GM21717 (cell line): ENCODE measurements around the gene LAYN.

ENCODE experiments used
- ATAC-seq: cut with Tn5 transposase; IDR thresholded peaks from one replicate; pipeline ENCODE4 v1.9.1; 2021; ENCODE audit warnings: mild to moderate bottlenecking, moderate library complexity; ENCODE audit not compliant: unreplicated experiment

The LAYN gene, protein sequence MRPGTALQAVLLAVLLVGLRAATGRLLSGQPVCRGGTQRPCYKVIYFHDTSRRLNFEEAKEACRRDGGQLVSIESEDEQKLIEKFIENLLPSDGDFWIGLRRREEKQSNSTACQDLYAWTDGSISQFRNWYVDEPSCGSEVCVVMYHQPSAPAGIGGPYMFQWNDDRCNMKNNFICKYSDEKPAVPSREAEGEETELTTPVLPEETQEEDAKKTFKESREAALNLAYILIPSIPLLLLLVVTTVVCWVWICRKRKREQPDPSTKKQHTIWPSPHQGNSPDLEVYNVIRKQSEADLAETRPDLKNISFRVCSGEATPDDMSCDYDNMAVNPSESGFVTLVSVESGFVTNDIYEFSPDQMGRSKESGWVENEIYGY

DNA sequence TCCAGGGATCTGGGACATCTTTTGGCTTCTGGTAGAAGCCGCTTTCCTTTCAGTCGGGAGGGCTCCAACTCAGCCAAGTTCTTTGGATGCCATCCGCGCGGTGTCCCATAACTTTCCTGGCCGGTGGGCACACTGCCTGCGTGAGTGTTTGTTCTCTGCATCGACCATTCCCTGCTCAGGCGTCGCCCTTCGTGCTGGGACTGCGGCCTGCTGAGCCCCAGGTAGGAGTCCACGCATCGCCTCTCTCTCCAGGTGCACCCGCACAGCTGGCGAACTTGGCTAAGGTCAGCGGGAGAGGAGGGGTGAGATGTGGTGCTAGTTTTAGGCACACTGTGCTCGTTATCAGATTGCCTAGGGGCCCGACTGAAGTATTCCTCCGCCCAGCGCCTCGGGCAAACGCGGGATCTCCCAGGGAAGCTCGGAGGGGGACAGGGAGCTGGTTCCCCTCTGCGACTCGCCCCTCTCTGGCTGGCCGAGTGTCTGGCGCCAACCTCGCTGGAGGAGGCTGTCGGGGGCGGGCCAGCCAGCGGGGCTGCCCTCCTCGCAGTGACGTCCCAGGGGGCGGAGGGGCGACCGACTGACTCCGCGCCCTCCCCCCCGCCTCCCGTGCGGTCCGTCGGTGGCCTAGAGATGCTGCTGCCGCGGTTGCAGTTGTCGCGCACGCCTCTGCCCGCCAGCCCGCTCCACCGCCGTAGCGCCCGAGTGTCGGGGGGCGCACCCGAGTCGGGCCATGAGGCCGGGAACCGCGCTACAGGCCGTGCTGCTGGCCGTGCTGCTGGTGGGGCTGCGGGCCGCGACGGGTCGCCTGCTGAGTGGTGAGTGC lies at the start of gene LAYN:
LAYN (plus strand) TSS at position 607 of the 823 bp plus-strand sequence; CDS start at position 731, 124 bp downstream.
- no peak for ATAC-seq

GRCh38 chr11:111494040-111494439 lies 46.5 kb upstream of the LAYN start:
- no peak for ATAC-seq

DNA sequence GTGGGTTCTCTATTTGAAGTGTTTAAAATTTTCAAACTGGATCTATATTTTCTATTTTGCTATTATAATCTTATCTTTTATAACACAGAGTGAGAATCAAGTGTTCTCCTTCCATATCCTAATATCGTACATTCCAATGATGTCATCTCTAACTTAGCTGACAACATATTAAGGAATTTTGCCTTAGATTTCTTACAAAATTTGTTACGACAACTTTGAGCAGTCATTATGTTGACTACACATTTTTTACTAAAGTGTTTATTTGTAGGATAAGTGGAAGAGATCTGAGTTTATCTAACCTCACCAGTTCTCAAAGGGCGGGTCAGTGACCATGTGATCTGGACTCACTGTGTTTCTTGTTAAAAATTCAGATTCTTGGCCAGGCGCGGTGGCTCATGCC lies 41.0 kb upstream of the LAYN start:
- no peak for ATAC-seq

DNA sequence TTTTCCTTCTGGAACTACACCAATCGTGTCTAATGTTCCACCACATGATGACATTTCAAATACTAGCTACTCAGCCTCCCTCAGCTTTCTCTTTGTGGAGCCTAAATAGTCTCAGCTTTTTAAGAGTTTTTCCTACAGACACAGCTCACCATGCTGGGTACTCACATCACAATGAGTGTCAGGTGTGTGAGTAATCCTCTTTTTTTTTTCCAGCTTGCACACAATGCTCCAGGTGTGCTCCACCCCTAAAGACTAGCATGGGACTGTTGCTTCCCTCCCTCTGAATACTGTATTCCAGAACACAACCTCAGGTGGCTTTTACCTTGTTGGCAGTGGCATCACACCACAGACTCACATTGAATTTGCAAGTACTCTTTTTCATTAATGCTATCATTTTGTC lies 40.0 kb upstream of the LAYN start:
- no peak for ATAC-seq

- no peak for ATAC-seq
Observed at GRCh38 chr11:111502611-111503010, 37.9 kb upstream of the LAYN start.

DNA sequence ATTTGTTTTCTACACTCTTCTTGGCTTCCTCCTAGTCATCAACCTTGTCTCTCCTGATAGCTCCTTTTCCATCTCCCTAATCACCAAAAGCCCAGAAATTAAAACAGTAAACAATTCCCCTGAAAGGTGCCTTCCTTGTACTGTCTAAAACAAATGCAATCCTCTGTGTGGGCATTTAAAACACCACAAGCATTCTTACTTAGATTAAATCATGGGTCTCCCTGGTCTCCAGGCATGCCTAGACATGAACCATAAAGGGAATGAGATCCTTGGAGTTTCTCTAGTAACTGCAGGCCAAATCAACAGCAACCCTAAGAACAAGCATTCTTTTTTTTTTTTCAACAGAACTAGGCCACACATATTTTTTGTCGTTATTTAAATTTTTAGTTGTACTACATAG lies 30.2 kb upstream of the LAYN start:
- no peak for ATAC-seq

DNA sequence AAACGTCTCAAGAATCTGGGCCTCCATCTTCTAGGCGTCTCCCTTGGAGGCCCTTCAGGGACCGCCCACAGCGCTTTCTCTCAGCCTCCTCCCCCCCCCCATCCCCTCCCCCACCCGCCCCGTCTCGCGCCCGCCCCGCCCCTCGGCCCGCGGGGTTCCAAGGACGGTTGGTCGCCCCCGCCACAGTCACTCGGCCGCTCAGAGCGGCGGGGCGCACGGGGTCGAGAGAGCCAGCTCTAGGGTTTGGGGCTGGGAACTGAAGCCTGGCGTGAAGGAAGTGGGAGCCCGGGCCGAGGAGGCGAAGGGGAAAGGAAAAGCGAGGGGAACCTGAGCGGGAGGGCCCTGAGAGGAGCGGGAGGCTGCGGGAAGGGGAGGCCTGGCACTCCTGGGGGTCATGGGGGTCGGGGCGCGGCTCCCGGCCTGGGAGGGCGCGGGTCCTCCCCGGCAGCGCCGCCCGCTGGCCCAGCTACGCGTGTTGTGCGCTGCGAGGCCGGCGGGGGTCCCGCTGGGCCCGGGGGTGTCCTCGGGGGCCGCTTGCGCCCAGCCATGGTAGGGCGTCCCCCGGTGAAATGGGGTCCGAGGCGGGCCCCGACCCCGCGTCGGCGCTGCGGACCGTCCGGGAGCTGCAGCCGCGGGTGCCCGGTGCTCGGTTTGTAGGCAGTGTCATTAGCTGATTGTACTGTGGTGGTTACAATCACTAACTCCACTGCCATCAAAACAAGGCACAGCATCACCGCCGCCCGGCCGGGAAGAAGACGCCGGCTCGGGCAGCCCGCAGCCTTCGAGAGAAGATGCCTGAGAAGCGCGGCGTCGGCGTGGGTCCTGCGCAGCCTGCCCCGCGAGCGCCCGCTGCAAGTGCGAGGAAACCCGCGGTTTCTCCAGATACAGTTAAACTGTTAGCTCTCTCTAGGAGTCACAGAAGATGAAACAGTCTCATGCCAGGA lies 28.0 kb upstream of the LAYN start, which contains the start of gene BTG4:
BTG4 (minus strand) TSS at position 91 of the 944 bp plus-strand sequence. CDS start 13,610 bp downstream, outside the sequence.
- ATAC-seq: no peak

- no peak for ATAC-seq
Observed at GRCh38 chr11:111513240-111513605, 27.3 kb upstream of the LAYN start.

GRCh38 chr11:111514216-111515031 lies 26.1 kb upstream of the LAYN start, which contains the start of gene HOATZ:
Gene HOATZ, plus strand, starts transcription at chr11:111514778. Its CDS starts 7 bp downstream, at chr11:111514785.
- ATAC-seq: no peak

GRCh38 chr11:111515591-111515990 lies 24.9 kb upstream of the LAYN start:
- no peak for ATAC-seq

- ATAC-seq: no peak
Observed at GRCh38 chr11:111518668-111519067, 21.9 kb upstream of the LAYN start.

- no peak for ATAC-seq
Observed at GRCh38 chr11:111520560-111520959, 20.0 kb upstream of the LAYN start.

GRCh38 chr11:111521135-111521534 lies 19.4 kb upstream of the LAYN start:
- no peak for ATAC-seq

DNA sequence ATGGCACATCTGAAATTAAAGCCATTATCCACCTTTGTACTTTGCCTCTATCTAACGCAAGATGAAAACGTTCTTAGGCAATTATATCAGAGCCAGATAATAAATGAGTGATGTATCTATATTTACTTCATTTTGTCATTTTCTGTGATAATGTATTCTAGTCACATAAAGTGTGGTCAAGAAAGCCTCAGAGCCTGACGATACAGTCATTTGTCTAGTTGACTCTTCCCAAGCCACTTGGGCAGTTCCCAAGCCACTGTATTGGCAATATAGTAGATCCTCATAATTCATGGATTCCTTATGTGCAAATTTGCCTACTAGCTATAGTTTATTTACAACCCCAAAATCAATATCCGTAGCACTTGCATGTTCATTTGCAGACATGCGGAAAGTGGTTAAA lies 18.1 kb upstream of the LAYN start:
- no peak for ATAC-seq

GRCh38 chr11:111523343-111523742 lies 17.2 kb upstream of the LAYN start:
- no peak for ATAC-seq

DNA sequence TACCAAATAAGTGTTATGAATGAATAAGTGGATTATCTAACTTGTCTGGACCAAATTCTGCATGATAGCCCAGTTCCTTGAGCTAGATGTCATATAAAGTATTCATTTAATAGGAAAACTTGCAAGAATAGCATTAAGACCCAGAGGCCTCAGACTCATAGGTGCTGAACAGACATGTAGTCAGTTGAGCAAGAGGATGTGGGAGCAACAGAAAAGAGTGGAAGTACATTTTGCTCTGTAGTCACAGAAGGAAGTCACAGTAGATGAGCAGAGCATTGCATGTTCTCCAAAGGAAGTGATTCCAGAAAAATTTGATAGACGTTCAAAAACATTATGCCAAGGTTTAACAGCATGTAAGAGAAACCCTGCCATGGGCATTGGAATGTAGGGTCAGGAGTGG lies 16.5 kb upstream of the LAYN start:
- ATAC-seq: no peak

- no peak for ATAC-seq
Observed at GRCh38 chr11:111525456-111525855, 15.1 kb upstream of the LAYN start.

DNA sequence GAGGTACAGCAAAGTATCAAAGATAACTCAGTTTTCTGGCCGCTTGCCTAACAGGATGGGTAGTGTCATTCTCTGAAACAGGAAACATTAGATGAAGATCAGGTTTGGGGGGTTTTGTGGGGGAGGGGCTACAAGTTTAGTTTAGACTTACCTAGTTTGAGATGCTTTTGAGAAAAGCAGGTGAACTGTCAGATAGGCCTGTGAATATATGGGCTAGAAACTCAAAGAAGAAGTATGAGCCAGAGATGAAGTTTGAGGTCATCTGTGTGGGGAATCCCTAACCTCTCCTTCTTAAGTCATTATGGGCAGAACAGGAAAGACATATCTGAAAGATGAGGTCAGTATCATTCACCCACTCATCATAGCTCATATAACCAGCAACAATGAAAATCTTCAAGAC lies 14.0 kb upstream of the LAYN start:
- ATAC-seq: peak; percentile 73

DNA sequence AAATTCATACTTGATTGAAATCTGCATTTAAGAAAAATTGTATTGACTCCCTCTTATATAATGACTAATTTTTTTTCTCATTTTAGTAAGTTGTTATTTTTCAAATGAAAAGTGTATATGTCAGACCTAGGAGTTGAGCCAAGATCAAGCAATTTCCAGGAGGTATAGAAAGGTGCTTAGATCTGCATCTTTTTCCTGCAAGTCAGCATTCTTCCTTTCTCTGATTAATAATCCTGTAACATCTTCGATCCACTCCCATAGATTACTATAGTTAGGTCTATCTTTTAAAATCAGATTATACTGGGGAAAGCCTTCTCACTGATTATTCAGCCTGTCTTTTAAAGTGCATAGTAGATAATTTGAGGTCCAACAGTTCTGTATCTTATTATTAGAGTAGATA lies 13.2 kb upstream of the LAYN start:
- ATAC-seq: no peak

GRCh38 chr11:111528557-111528956 lies 12.0 kb upstream of the LAYN start:
- no peak for ATAC-seq
